Ovary (tissue), 3 donors: Measurements from ENCODE around the gene DDX3X.

Experiments
- EP300 ChIP-seq: sonication (generic); formaldehyde crosslinking; IDR thresholded peaks from one replicate; pipeline ENCODE4 v1.6.1; 2017; ENCODE audit warnings: antibody characterized with exemption
- POLR2A ChIP-seq: fragments of 450-650 bp; IDR thresholded peaks from one replicate; pipeline ENCODE4 v1.6.1; 2017; ENCODE audit warnings: antibody characterized with exemption, mild to moderate bottlenecking, moderate library complexity
- TF ChIP-seq, protein P1 (sequence below), 3 donors: fragments of 450-650 bp in 2 of 3; fragments of 200-600 bp in 1 of 3; IDR thresholded peaks; one replicate each; pipeline versions ENCODE4 v1.5.1 to v1.8.0; 2016 to 2022; ENCODE audit warnings: antibody characterized with exemption in 3 of 3, mild to moderate bottlenecking in 1 of 3
- donor health status: DM: no; HTN: no; CAD: no.

DNA sequence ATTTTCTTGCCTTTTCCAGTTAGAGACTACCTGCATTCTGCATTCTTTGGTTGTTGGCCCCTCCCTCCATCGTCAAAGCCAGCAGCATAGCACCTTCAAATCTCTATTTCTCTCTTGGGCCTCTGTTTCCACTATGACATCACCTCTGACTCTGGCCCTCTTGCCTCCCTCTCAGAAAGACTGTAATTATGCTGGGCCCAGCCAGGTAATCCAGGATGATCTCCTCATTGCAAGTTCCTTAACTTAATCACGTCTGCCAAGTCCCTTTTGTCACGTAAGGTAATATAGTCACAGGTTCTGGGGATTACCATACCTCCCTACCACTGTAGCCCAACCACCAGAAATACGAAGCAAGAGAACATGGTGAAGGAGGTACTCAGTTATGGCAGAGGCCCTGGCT is 73.9 kb downstream of the DDX3X start:
- no peak for TF ChIP-seq EP300
- TF ChIP-seq, protein P1, sequence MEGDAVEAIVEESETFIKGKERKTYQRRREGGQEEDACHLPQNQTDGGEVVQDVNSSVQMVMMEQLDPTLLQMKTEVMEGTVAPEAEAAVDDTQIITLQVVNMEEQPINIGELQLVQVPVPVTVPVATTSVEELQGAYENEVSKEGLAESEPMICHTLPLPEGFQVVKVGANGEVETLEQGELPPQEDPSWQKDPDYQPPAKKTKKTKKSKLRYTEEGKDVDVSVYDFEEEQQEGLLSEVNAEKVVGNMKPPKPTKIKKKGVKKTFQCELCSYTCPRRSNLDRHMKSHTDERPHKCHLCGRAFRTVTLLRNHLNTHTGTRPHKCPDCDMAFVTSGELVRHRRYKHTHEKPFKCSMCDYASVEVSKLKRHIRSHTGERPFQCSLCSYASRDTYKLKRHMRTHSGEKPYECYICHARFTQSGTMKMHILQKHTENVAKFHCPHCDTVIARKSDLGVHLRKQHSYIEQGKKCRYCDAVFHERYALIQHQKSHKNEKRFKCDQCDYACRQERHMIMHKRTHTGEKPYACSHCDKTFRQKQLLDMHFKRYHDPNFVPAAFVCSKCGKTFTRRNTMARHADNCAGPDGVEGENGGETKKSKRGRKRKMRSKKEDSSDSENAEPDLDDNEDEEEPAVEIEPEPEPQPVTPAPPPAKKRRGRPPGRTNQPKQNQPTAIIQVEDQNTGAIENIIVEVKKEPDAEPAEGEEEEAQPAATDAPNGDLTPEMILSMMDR (IDR thresholded peaks at IDR 0.05) = no peak
- TF ChIP-seq POLR2A = no peak
